Measurements from ENCODE around the gene NAA50.

The NAA50 gene

GRCh38 chr3:113745756-113746547 is at the start of gene NAA50:
TSS of gene NAA50 (minus strand) at chr3:113746249. CDS start at chr3:113745949, 300 bp downstream.
- TF ChIP-seq CTCF (IDR thresholded peaks at IDR 0.05; ENCODE audit: control extremely low read depth, extremely low read depth, low read depth, missing control alignments): peak; percentile 21
- DNase-seq (ENCODE audit: extremely low spot score): peak; percentile 92
- CTCF ChIA-PET: interaction anchor here (0.6 to 4.3 kb wide), 26 partner anchors 10 to 310 kb away, joined by 3 to 64 read pairs (median 4); partner anchors contain the start of genes CCDC191, GRAMD1C and QTRT2
- POLR2A ChIA-PET: interaction anchor here (0.6 to 1.3 kb wide), 3 partner anchors 10 to 1341 kb away, joined by 4 to 7 read pairs (median 7); no protein-coding TSS in a partner anchor

DNA sequence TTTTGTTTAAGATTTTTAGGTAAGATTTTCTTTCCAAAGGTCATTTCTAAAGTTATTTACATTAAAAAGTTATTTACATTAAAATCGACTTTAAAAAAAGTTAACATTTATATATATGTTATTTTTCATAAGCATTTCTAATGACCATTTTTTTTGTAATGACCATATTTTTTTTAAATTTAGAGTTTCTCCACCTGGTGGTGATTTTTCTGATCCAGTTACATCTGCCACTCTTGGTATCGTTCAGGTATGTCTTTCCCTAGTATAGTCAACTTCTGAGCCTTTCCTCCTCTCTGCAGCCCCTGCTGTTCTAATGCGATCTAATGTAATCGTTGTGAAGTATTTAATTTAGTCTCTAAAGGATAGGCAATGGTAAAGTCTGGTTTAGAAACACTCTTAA is 49.6 kb upstream of the NAA50 start:
- POLR2A ChIA-PET: no interaction called here
- no peak for TF ChIP-seq CTCF (IDR thresholded peaks at IDR 0.05; ENCODE audit: control extremely low read depth, extremely low read depth, low read depth, missing control alignments)
- CTCF ChIA-PET: interaction anchor here (1.9 kb wide), 1 partner anchor 10 kb away, joined by 4 read pairs; no protein-coding TSS in a partner anchor

DNA sequence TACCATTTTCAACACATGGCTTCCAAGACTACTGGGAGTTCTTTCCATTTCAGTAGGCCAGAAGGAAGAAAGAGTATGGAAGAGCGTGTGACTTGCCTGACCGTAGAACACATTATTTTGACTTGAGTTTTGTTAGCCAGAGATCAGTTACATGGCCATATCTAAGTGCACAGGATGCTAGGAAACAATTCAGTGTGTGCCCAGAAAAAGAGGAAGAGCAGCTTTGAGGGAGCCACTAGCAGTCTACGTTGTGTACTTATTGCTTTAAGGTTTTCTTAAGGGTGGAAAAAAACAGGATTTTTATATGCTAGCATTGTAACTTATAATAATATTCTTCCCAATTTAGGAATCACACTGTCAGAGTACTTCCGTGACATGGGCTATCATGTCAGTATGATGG is 48.5 kb upstream of the NAA50 start:
- no peak for DNase-seq (ENCODE audit: extremely low spot score)
- no peak for TF ChIP-seq CTCF (IDR thresholded peaks at IDR 0.05; ENCODE audit: control extremely low read depth, extremely low read depth, low read depth, missing control alignments)
- ChIA-PET CTCF (interaction anchor here (1.2 to 1.9 kb wide), 3 partner anchors 9 to 49 kb away, joined by 4 to 6 read pairs (median 4); no protein-coding TSS in a partner anchor), POLR2A (no interaction called here)

More for the DNA sequence above, 49.6 kb upstream of the NAA50 start:
- no peak for DNase-seq (ENCODE audit: extremely low spot score)

DNA sequence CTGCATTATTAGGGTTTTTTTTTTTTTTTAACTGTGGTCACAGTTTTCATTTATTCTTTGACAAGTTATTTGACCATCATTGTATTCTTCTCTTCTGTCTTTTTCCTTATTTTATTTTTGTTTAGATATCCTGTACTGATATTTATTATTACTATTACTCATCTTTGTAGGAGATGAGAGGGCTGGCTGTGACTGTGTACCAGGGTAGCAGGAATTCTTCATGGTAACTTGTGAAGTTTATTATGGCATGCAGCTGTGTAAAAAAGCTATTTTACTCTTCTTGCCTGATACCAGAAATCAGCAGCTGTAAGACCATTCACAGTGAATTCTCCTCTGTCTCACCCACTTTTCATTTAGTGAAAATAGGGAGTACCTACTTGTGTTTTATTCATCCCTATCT is 45.3 kb upstream of the NAA50 start:
- POLR2A ChIA-PET: no interaction called here
- CTCF ChIA-PET: interaction anchor here (2.1 kb wide), 1 partner anchor 55 kb away, joined by 5 read pairs; no protein-coding TSS in a partner anchor

DNA sequence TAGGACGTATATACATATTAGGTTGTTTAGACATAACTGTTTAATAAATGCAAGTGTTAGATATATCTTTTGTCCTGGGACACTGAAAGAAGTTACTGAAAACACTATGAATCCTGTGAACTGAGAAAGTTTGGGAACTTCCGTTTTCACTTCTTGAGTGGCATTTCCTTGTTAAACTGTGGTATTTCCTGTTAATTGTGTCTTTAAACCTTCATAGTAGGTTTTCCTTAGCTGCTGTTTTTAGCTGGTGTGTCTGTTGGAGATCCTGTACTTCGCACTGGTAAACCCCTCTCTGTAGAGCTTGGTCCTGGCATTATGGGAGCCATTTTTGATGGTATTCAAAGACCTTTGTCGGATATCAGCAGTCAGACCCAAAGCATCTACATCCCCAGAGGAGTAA is 37.9 kb upstream of the NAA50 start:
- TF ChIP-seq CTCF (IDR thresholded peaks at IDR 0.05; ENCODE audit: control extremely low read depth, extremely low read depth, low read depth, missing control alignments): no peak
- no peak for DNase-seq (ENCODE audit: extremely low spot score)
- ChIA-PET CTCF (interaction anchor here (0.9 to 2.0 kb wide), 4 partner anchors 10 to 48 kb away, joined by 3 to 6 read pairs (median 5); no protein-coding TSS in a partner anchor), POLR2A (interaction anchor here (0.9 kb wide), 1 partner anchor 37 kb away, joined by 7 read pairs; the partner anchor contains the start of genes ATP6V1A and NAA50)

More for the DNA sequence above, 45.3 kb upstream of the NAA50 start:
- no peak for DNase-seq (ENCODE audit: extremely low spot score)
- TF ChIP-seq CTCF (IDR thresholded peaks at IDR 0.05; ENCODE audit: control extremely low read depth, extremely low read depth, low read depth, missing control alignments): no peak

GRCh38 chr3:113783463-113783862 is 37.4 kb upstream of the NAA50 start:
- DNase-seq (ENCODE audit: extremely low spot score): peak; percentile 45
- CTCF ChIA-PET: interaction anchor here (0.9 to 2.0 kb wide), 4 partner anchors 11 to 47 kb away, joined by 3 to 6 read pairs (median 5); no protein-coding TSS in a partner anchor

More at GRCh38 chr3:113783463-113783862, 37.4 kb upstream of the NAA50 start:
- no peak for TF ChIP-seq CTCF (IDR thresholded peaks at IDR 0.05; ENCODE audit: control extremely low read depth, extremely low read depth, low read depth, missing control alignments)
- POLR2A ChIA-PET: interaction anchor here (0.9 kb wide), 1 partner anchor 37 kb away, joined by 7 read pairs; the partner anchor contains the start of genes ATP6V1A and NAA50

Data from GM10248 (cell line).